Lower leg skin (tissue), 3 donors: ENCODE results near the gene TIPARP.

ENCODE experiments used
- POLR2A ChIP-seq, 2 donors: fragments of 450-650 bp; IDR thresholded peaks; one replicate each; pipeline ENCODE4 v1.6.1; 2016 to 2017; ENCODE audit warnings: antibody characterized with exemption in 2 of 2, mild to moderate bottlenecking in 1 of 2, moderate library complexity in 1 of 2
- TF ChIP-seq, protein P1 (sequence below), 3 donors: fragments of 450-650 bp; IDR thresholded peaks; one replicate each; pipeline ENCODE4 v1.5.1; 2016; ENCODE audit warnings: antibody characterized with exemption in 3 of 3, mild to moderate bottlenecking in 3 of 3, moderate library complexity in 2 of 3

DNA sequence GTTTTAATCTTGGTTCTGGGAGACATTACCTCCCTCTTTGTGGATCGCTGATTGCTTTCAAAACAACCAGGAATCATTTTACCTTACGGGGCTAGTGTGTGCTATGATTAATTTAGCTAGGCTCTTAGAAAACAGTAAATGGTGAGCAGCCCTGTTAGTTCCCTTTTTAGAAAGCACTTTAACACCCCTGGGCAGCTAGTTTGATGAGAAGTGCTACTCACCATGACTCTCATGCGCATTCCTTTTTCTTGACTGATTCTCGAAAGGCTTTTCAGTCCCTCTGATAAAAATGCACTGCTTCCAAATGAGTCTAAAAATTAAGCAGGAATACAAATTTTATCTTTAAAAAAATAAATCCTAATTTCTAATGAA, 76.5 kb downstream of the TIPARP start:
- TF ChIP-seq, protein P1, sequence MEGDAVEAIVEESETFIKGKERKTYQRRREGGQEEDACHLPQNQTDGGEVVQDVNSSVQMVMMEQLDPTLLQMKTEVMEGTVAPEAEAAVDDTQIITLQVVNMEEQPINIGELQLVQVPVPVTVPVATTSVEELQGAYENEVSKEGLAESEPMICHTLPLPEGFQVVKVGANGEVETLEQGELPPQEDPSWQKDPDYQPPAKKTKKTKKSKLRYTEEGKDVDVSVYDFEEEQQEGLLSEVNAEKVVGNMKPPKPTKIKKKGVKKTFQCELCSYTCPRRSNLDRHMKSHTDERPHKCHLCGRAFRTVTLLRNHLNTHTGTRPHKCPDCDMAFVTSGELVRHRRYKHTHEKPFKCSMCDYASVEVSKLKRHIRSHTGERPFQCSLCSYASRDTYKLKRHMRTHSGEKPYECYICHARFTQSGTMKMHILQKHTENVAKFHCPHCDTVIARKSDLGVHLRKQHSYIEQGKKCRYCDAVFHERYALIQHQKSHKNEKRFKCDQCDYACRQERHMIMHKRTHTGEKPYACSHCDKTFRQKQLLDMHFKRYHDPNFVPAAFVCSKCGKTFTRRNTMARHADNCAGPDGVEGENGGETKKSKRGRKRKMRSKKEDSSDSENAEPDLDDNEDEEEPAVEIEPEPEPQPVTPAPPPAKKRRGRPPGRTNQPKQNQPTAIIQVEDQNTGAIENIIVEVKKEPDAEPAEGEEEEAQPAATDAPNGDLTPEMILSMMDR (IDR thresholded peaks at IDR 0.05): no peak
- TF ChIP-seq POLR2A (IDR thresholded peaks at IDR 0.05): no peak
